ENCODE data around the gene NOP9.

DNA sequence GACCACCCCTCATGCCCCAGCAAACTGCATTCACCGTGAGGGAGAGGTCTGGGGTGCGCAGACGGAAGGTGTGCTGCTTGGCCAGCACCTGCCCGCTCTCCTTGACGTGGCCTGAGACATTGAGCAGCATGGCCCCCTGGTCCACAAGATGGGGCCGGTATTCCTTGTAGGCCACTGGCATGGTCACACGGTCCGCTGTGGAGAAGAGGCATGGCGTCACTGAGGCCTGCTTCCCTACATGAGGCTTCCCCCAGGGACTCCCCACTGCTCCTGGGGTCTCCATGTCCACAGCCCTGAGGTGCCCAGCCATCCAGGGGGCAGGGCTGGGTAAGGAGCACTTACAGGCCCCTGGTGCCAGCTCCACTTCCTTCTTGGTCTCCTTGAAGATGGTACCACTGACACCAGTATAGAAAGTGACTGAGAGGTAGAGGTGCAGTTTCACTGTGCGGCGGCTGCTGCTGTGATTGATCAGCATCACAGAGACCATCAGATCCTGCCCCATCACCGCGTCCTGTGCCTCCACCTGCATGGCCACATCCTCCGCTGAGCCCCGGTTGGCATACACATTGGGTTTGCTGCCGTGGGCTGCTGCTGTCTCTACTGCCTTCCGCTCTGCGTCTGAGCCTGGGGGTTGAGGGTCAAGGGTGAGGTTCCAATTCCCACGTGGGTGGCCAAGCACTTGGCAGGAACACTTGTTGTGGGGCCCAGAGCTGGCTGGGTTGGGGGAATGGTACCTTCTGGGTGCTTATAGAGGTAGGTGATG, 44.8 kb upstream of the NOP9 start:
- TF ChIP-seq, protein P1, sequence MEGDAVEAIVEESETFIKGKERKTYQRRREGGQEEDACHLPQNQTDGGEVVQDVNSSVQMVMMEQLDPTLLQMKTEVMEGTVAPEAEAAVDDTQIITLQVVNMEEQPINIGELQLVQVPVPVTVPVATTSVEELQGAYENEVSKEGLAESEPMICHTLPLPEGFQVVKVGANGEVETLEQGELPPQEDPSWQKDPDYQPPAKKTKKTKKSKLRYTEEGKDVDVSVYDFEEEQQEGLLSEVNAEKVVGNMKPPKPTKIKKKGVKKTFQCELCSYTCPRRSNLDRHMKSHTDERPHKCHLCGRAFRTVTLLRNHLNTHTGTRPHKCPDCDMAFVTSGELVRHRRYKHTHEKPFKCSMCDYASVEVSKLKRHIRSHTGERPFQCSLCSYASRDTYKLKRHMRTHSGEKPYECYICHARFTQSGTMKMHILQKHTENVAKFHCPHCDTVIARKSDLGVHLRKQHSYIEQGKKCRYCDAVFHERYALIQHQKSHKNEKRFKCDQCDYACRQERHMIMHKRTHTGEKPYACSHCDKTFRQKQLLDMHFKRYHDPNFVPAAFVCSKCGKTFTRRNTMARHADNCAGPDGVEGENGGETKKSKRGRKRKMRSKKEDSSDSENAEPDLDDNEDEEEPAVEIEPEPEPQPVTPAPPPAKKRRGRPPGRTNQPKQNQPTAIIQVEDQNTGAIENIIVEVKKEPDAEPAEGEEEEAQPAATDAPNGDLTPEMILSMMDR (IDR thresholded peaks at IDR 0.05) = no peak
- no peak for TF ChIP-seq EP300 (IDR thresholded peaks at IDR 0.05; ENCODE audit: low read depth)
- no peak for TF ChIP-seq POLR2AphosphoS5 (IDR thresholded peaks at IDR 0.05)

Data from transverse colon (tissue), 4 donors.